PC-3 (cell line): Measurements from ENCODE around the gene TCF7L1. TPM values are rescaled to one million over a fixed set of nuclear protein-coding genes. Genes with fewer than 3 reads are reported as not detected.

Experiments
- ATAC-seq: fragments of 200-7000 bp; cut with Tn5 transposase; 2 replicates; pipeline ENCODE4 v1.9.1; 2020; ENCODE audit warnings: mild to moderate bottlenecking, moderate library complexity
- BruUV-seq: library from RNA; stranded (reverse); fragments of 400-500 nt; replicated peaks from 2 replicates; lab custom pipeline; 2021; lab: Mats Ljungman, UMichigan
- CTCF ChIA-PET: fragments of 300-600 bp; sonication (Branson Sonifier 250); formaldehyde crosslinking; loops from one replicate; lab custom pipeline; 2022; ENCODE audit warnings: antibody characterized with exemption; lab: Charles Lee
- POLR2A ChIA-PET: fragments of 300-600 bp; sonication (Branson Sonifier 250); formaldehyde crosslinking; loops from one replicate; lab custom pipeline; 2022; ENCODE audit warnings: antibody characterized with exemption; ENCODE audit not compliant: unreplicated experiment; lab: Charles Lee
- DNase-seq: peaks from one replicate; pipeline ENCODE4 v3.0.0-alpha.2; 2015
- H2AFZ ChIP-seq: fragments of 300-600 bp; sonication (generic); 2 replicates; pipeline ENCODE4 v1.6.0; 2016; ENCODE audit warnings: antibody characterized with exemption, low read length
- H3F3A ChIP-seq: fragments of 300-600 bp; sonication (generic); one replicate; pipeline ENCODE4 v1.6.0; 2017; ENCODE audit warnings: antibody characterized with exemption, low read length, control low read depth, mild to moderate bottlenecking; ENCODE audit not compliant: unreplicated experiment
- H3K27ac ChIP-seq: fragments of 300-600 bp; sonication (generic); 2 replicates; pipeline ENCODE4 v1.5.1; 2016; ENCODE audit warnings: mild to moderate bottlenecking, low read length
- H3K27me3 ChIP-seq: fragments of 300-600 bp; sonication (generic); 2 replicates; pipeline ENCODE4 v1.6.1; 2016; ENCODE audit warnings: low read length, mixed read lengths
- H3K36me3 ChIP-seq: fragments of 300-600 bp; sonication (generic); 2 replicates; pipeline ENCODE4 v1.6.1; 2016; ENCODE audit warnings: low read depth, mixed run types, low read length, mixed read lengths
- H3K4me1 ChIP-seq: fragments of 300-600 bp; sonication (generic); 2 replicates; pipeline ENCODE4 v1.5.1; 2016; ENCODE audit warnings: low read length; ENCODE audit not compliant: insufficient read depth
- H3K4me2 ChIP-seq: fragments of 300-600 bp; sonication (generic); 2 replicates; pipeline ENCODE4 v1.6.0; 2016; ENCODE audit warnings: low read length
- H3K4me3 ChIP-seq: fragments of 300-600 bp; sonication (generic); 2 replicates; pipeline ENCODE4 v1.5.1; 2016; ENCODE audit warnings: mild to moderate bottlenecking, low read length, mixed read lengths
- H3K79me2 ChIP-seq: fragments of 300-600 bp; sonication (generic); 2 replicates; pipeline ENCODE4 v1.6.1; 2017; ENCODE audit warnings: low read length, mixed read lengths
- H3K9ac ChIP-seq: fragments of 300-600 bp; sonication (generic); 2 replicates; pipeline ENCODE4 v1.6.0; 2016; ENCODE audit warnings: mild to moderate bottlenecking, low read length
- H3K9me2 ChIP-seq: fragments of 300-600 bp; sonication (generic); replicated peaks from 2 replicates; pipeline ENCODE4 v1.6.1; 2016; ENCODE audit warnings: mixed run types, low read length, mixed read lengths
- H3K9me3 ChIP-seq: fragments of 300-600 bp; sonication (generic); 2 replicates; pipeline ENCODE4 v1.6.1; 2016; ENCODE audit warnings: low read length, mixed read lengths
- H4K20me1 ChIP-seq: fragments of 300-600 bp; sonication (generic); 2 replicates; pipeline ENCODE4 v1.6.1; 2016; ENCODE audit warnings: low read length, mixed read lengths
- CTCF ChIP-seq: fragments of 300-600 bp; sonication (generic); conservative IDR thresholded peaks from 2 replicates; pipeline ENCODE4 v1.5.1; 2017; ENCODE audit warnings: antibody characterized with exemption, low read depth, mild to moderate bottlenecking, low read length
- EZH2 ChIP-seq: fragments of 300-600 bp; sonication (generic); IDR thresholded peaks from one replicate; pipeline ENCODE4 v1.6.1; 2017; ENCODE audit warnings: antibody characterized with exemption, mild to moderate bottlenecking, low read length; ENCODE audit not compliant: unreplicated experiment
- EZH2phosphoT487 ChIP-seq: fragments of 300-600 bp; sonication (generic); IDR thresholded peaks from 2 replicates; pipeline ENCODE4 v1.6.1; 2018; ENCODE audit warnings: mild to moderate bottlenecking, antibody characterized with exemption, low read length, borderline replicate concordance
- intact Hi-C: fragments of 100-400 bp; cut with micrococcal nuclease; formaldehyde crosslinking; loops from 2 replicates; pipeline ENCODE4 v1.9.0; 2023
- total RNA-seq: library from RNA; depleted of rRNA; stranded (reverse); fragments of >200 nt; gene quantifications from 2 replicates; pipeline ENCODE4 v1.2.3, GENCODE V29; 2014

Gene TCF7L1
- total RNA-seq, 1 experiment from 2014 or later = 1.8 TPM

GRCh38 chr2:85170938-85171475 is 37.8 kb downstream of the TCF7L1 start:
- Histone ChIP-seq H4K20me1 (no peaks in the 10 kb centered on the region), H3K79me2 (no peaks in the 10 kb centered on the region), H3K9me3 (no peaks in the 10 kb centered on the region), H3K9ac (no peak overlapping the region), H3F3A (no peaks in the 10 kb centered on the region), H3K4me3 (no peak overlapping the region), H3K36me3 (no peaks in the 10 kb centered on the region), H3K27me3 (no peaks in the 10 kb centered on the region), H3K4me1 (peaks cover 14% of the 10 kb centered on the region), H3K9me2 (no peaks in the 10 kb centered on the region), H3K27ac (no peak overlapping the region), H2AFZ (no peak overlapping the region), H3K4me2 (no peak overlapping the region)
- no peak for DNase-seq
- ChIA-PET POLR2A (no interaction called here), CTCF (no interaction called here)
- TF ChIP-seq EZH2 (no peak), CTCF (no peak), EZH2phosphoT487 (no peak)
- intact Hi-C loops = no loop called here
- ATAC-seq = no peak
- BruUV-seq = no TSS peak

GRCh38 chr2:85171916-85172315 is 38.7 kb downstream of the TCF7L1 start:
- peaks cover 19% of the 10 kb centered on the region for H3K4me1 ChIP-seq
- H4K20me1 ChIP-seq = no peaks in the 10 kb centered on the region
- no peak overlapping the region for H3K4me3 ChIP-seq
- H3K4me2 ChIP-seq = no peak overlapping the region
- no peaks in the 10 kb centered on the region for H3F3A ChIP-seq
- H3K9me3 ChIP-seq = no peaks in the 10 kb centered on the region
- no peak overlapping the region for H2AFZ ChIP-seq
- no peaks in the 10 kb centered on the region for H3K36me3 ChIP-seq
- TF ChIP-seq CTCF = no peak
- TF ChIP-seq EZH2phosphoT487 = no peak
- TF ChIP-seq EZH2 = no peak
- no peaks in the 10 kb centered on the region for H3K79me2 ChIP-seq
- H3K9ac ChIP-seq = no peak overlapping the region
- no TSS peak for BruUV-seq
- H3K27me3 ChIP-seq = no peaks in the 10 kb centered on the region
- no peaks in the 10 kb centered on the region for H3K9me2 ChIP-seq
- ATAC-seq = no peak
- intact Hi-C loops = no loop called here
- no peak for DNase-seq
- no peak overlapping the region for H3K27ac ChIP-seq
- ChIA-PET POLR2A (no interaction called here), CTCF (no interaction called here)

- no peaks in the 10 kb centered on the region for H3K9me2 ChIP-seq
- no peak for ATAC-seq
- H3F3A ChIP-seq = no peaks in the 10 kb centered on the region
These were observed 40.7 kb downstream of the TCF7L1 start for GRCh38 chr2:85173909-85174308.

More at GRCh38 chr2:85173909-85174308, 40.7 kb downstream of the TCF7L1 start:
- DNase-seq = no peak
- H3K4me1 ChIP-seq = peaks cover 27% of the 10 kb centered on the region
- intact Hi-C loops = no loop called here
- no peak overlapping the region for H3K4me3 ChIP-seq
- H4K20me1 ChIP-seq = no peaks in the 10 kb centered on the region
- H3K9me3 ChIP-seq = no peaks in the 10 kb centered on the region
- no peak overlapping the region for H3K4me2 ChIP-seq
- ChIA-PET POLR2A (no interaction called here), CTCF (no interaction called here)
- H3K79me2 ChIP-seq = no peaks in the 10 kb centered on the region
- BruUV-seq = no TSS peak
- TF ChIP-seq CTCF (no peak), EZH2 (no peak), EZH2phosphoT487 (no peak)
- no peak overlapping the region for H3K9ac ChIP-seq
- no peaks in the 10 kb centered on the region for H3K36me3 ChIP-seq
- H3K27ac ChIP-seq = no peak overlapping the region
- H2AFZ ChIP-seq = no peak overlapping the region
- H3K27me3 ChIP-seq = no peaks in the 10 kb centered on the region
